Activated CD4-positive, alpha-beta T cell treated with anti-CD3 and anti-CD28 coated beads for 48 hours (primary cell): ENCODE measurements around the gene MYO1C.
"Not testable (repeated sequence)": the region's sequence is repeated elsewhere in the genome, so short reads cannot be mapped to it uniquely, and the experiment has no call there.

Source experiments
- DNase-seq: peaks from one replicate; pipeline ENCODE4 v3.0.0-alpha.2; 2020

The MYO1C gene

GRCh38 chr17:1455797-1456599, 36.5 kb downstream of the MYO1C start, which contains the start of gene CRK:
TSS of gene CRK (minus strand) at chr17:1456232. CDS start at chr17:1456117, 115 bp downstream.
- peak; percentile 99 for DNase-seq

- peak; percentile 61 for DNase-seq
Observed at GRCh38 chr17:1455291-1455796, 37.1 kb downstream of the MYO1C start.

- no peak for DNase-seq
Observed at GRCh38 chr17:1454541-1454940, 37.9 kb downstream of the MYO1C start.

- DNase-seq, result not testable (repeated sequence)
Observed at GRCh38 chr17:1453694-1454093, 38.8 kb downstream of the MYO1C start.

- DNase-seq, result no peak
Observed at GRCh38 chr17:1452836-1453235, 39.6 kb downstream of the MYO1C start.

- not testable (repeated sequence) for DNase-seq
Observed at GRCh38 chr17:1450261-1450660, 42.2 kb downstream of the MYO1C start.

GRCh38 chr17:1449412-1449967, 43.0 kb downstream of the MYO1C start:
- no peak for DNase-seq

GRCh38 chr17:1447052-1447451, 45.4 kb downstream of the MYO1C start:
- no peak for DNase-seq

- DNase-seq, result no peak
Observed at GRCh38 chr17:1446201-1446600, 46.3 kb downstream of the MYO1C start.

- not testable (repeated sequence) for DNase-seq
Observed at GRCh38 chr17:1445695-1446094, 46.8 kb downstream of the MYO1C start.

GRCh38 chr17:1442721-1443120, 49.8 kb downstream of the MYO1C start:
- not testable (repeated sequence) for DNase-seq

GRCh38 chr17:1442187-1442586, 50.3 kb downstream of the MYO1C start:
- no peak for DNase-seq

- no peak for DNase-seq
Observed at GRCh38 chr17:1440921-1441320, 51.6 kb downstream of the MYO1C start.

- no peak for DNase-seq
Observed at GRCh38 chr17:1438593-1439083, 53.8 kb downstream of the MYO1C start.

- DNase-seq, result no peak
Observed at GRCh38 chr17:1435326-1435725, 57.2 kb downstream of the MYO1C start.

GRCh38 chr17:1434150-1434549, 58.3 kb downstream of the MYO1C start:
- DNase-seq, result no peak

GRCh38 chr17:1431631-1432104, 60.8 kb downstream of the MYO1C start:
- DNase-seq, result no peak

- no peak for DNase-seq
Observed at GRCh38 chr17:1423456-1424135, 68.9 kb downstream of the MYO1C start.

GRCh38 chr17:1422885-1423284, 69.6 kb downstream of the MYO1C start:
- DNase-seq, result peak; percentile 36

- no peak for DNase-seq
Observed at GRCh38 chr17:1421470-1421869, 71.0 kb downstream of the MYO1C start.

GRCh38 chr17:1420981-1421380, 71.5 kb downstream of the MYO1C start:
- DNase-seq, result no peak

GRCh38 chr17:1420163-1420562, 72.3 kb downstream of the MYO1C start:
- DNase-seq, result no peak

- DNase-seq, result not testable (repeated sequence)
Observed at GRCh38 chr17:1418476-1418875, 74.0 kb downstream of the MYO1C start.
